SHP77 treated with DMSO at 0.1 percent for 48 hours (cell line): ENCODE results near the gene VIT.
"Not testable (repeated sequence)": the region's sequence is repeated elsewhere in the genome, so short reads cannot be mapped to it uniquely, and the experiment has no call there.

Experiments used
- DNase-seq: peaks from one replicate; lab custom pipeline; 2025; lab: John Stamatoyannopoulos, UW

VIT gene

DNA sequence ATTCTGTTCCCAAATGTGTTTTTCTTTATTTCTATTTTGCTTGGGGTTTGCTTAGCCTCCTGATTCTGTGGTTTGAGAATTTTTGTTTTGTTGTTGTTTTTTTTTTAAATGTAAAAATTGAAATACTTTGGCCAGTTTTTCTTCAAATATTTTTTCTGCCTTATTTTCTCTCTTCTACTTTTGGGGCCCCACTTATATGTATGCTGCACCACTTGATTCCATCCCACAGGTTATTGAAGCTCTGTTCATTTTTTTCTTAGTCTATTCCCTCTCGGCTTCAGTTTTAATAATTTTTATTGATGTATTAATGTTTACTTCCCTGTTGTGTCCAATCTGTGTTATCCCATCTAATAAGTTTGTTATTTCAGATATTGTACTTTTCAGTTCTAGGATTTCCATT, 17.7 kb upstream of the VIT start:
- DNase-seq, result no peak

DNA sequence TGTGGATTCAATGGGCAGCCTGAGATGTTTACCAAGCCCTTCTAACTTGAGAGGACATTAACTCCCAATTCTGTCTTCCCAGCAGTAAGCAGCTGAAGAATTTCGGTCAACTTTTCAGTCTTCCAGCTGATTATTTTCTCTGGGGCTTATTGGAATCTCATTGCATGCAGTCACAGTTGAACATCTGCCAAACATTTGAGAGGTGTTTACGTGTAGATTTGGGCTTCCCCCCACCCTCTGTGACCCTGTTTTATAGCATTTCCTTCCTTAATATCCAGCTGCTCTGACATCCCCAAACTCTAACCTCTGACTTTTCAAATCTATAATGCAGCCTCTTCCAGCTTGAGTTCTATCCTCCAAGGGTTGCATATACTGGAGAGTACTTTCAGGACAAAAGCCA, 16.5 kb upstream of the VIT start:
- DNase-seq, result no peak

DNA sequence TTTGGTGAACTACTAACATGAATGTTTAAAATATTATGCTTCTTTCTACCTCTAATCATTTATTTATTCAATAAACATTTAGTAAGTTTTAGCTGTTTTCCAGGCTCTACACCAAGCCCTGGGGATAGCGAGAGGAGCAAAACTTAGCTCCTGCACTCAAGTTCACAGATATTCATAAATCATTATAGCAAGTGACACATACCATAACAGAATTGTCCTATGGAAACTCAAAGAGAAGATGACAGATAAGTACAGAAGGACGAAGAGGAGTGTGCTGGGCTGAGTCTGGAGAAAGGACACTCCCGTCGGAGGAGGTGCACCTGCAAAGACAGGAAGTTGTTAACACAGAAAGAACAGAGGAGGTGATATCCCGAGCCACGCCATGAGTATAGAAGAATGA, 13.9 kb upstream of the VIT start:
- no peak for DNase-seq

DNA sequence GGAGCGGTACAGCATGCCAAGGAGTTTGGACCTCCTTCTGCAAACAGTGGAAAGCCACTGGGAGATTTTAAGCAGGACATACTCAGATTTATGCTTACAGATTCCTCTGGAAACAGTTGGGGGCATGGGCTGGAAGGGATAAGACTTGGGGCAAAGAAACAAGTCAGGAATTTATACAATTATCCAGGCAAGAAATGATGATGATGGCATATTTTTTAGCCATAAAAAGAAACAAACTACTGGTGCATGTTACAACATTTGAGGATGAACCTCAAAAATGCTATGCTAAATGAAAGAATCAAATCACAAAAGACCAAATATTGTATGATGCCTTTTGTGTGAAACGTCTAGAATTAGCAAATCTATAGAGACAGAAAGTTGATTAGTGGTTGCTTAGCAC, 13.5 kb upstream of the VIT start:
- no peak for DNase-seq

DNA sequence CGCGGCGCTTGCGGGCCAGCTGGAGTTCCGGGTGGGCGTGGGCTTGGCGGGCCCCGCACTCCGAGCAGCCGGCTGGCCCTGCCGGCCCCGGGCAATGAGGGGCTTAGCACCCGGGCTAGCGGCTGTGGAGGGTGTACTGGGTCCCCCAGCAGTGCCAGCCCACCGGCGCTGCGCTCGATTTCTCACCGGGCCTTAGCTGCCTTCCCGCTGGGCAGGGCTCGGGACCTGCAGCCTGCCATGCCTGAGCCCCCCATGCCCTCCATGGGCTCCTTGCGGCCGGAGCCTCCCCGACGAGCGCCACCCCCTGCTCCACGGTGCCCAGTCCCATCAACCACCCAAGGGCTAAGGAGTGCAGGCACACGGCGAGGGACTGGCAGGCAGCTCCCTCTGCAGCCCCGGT, 8.2 kb upstream of the VIT start:
- not testable (repeated sequence) for DNase-seq

DNA sequence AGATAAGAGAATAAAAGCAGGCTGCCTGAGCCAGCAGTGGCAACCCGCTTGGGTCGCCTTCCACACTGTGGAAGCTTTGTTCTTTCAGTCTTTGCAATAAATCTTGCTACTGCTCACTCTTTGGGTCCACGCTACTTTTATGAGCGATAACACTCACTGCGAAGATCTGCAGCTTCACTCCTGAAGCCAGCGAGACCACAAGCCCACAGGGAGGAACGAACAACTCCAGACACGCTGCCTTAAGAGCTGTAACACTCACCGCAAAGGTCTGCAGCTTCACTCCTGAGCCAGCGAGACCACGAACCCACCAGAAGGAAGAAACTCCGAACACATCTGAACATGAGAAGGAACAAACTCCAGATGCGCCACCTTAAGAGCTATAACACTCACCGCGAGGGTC, 7.5 kb upstream of the VIT start:
- DNase-seq, result not testable (repeated sequence)

DNA sequence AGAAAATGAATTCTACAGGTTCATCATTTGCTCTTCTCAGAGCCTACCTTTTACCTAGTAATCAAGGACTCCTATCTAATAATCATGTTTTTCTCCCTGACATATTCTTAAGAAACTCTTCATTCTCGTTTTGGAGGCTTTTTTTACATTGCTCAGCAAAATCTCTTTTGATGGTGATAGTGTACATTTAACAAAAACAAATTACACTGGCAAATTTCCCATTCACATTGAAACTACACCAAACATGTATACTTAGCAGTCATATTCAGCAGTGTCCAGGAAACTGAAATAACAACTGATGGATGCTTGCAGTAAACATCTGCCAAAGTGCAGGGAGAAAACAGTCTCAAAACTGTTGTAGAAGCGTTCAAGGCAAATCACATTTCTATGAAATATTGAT, 4.4 kb upstream of the VIT start:
- no peak for DNase-seq

DNA sequence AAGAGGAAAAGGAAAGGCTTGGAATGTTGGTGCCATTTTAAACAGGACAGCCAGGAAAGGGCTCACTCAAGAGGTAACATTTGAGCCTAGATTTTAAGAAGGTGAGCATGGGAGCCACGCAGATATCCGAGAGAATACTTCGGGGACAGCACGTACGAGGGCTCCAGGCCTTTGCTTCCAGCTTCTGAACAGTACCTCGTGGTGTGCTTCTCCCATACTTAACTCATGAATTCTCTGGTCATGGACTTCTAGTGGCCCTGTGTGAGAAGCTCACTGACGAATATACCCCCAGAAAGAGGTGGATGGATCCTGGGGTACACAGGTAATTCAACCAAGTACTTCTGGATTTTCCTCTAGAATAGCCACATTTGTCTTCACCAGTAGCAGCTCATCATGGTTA, 2.7 kb upstream of the VIT start:
- DNase-seq, result no peak

DNA sequence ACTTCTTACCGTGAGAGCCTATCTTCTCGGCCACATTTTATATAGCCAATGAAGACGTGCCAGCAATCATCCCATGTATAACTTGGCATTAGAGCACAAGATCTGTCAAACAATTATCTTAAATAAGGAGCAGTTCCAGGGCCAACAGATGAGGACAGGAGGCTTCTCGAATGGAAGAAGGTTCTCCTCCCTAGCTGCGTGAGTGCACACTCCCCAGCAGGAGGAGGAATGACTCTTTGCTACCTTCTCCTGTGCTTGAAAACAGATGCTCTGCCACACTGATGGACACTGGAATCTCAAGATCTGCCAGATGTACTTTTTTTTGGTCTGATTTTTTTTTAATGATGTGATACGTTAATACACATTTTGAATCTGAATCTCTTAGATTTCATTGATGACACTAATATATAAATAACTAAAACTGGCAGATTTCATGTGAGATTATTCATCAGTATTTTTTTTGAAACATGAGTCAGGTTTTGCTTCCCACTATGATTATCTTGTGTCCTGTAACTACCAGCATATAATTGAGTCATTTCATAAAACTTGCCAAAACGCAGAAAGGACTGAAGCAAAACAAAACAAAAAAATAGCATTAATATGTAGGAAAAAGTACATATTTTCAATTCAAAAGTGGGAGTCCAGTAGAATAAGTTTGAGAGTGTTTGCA, 626 bp upstream of the VIT start:
- DNase-seq, result no peak

DNA sequence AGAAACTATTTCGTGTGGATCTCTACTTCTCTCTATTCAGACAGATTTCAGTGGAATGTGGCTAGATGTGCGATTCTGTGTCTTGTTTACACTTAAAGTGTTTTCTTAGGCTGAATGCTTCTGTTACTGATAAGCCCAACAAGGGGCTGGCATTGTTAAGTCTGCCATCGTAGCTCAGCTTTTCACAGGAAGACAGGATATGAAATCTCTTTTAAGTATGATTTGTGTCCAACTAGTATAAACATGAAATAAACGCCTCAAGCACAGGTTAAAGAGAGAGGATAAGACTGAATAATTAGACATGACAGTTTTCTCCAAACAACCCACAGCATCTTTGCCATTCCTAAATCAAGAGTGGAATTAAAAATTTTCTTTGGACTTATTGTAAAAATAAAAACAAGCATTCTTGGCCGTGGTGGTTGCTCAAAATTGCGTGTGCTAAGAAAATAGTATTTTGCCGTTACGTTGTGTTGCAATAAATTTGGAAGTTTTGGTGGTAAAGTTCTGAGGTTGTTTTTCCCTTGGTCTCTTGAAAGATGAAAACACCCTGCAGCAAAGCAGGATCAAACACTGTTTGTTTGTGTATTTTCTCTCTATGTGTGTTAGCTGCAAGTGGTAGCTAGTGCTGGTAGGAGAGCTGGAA, 1.0 kb downstream of the VIT start:
- DNase-seq, result no peak

DNA sequence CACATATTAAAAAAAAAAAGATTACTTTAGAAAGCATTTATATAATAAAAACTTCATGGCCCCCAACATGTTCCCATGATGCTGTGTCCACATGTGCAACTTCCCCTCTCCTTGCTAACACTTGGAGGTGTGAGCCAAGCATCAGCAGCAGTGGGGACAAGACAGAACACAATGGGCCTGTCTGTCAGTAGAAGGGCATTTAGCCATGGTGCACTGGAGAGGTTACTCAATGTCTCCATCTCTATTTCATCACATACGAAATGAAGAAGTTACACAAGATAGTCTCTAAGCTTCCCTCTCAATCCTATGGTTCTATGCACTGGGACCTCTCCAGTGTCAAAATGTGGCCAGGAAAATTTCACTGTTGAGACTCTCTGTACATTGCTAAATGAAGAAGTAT, 2.5 kb downstream of the VIT start:
- no peak for DNase-seq

DNA sequence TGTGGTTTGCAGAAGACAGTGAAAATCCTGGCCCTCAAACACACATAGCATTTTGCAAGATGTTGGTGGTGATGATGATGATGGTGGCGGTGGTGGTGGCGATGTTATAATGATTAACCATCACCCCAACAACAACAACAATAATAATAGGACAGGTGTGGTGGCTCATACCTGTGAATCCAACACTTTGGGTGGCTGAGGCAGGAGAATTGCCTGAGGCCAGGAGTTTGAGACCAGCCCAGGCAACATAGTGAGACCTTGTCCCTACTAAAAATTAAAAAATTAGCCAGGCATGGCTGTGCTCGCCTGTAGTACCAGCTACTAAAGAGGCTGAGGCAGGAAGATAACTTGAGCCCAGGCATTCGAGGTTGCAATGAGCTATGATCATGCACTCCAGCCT, 3.8 kb downstream of the VIT start:
- DNase-seq, result no peak

DNA sequence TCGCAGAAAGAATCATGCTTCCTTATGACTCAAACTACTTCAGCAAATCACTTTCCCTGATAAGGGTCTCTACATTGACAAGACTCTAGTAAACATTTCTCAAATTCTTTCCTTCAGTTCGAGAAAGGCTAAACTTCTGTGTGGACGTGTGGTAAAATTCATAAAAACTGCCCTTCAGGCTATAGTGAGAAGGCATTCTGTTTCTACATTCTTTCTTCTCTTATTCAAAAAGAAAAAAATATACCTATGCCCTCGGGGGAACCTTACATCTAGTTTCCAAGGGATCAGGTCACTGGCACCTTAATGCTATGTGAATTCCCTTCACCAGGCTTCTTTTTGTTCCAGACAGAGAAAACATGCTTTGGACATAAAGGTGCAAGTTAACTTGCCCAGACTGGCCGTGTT, 4.9 kb downstream of the VIT start:
- DNase-seq, result no peak

DNA sequence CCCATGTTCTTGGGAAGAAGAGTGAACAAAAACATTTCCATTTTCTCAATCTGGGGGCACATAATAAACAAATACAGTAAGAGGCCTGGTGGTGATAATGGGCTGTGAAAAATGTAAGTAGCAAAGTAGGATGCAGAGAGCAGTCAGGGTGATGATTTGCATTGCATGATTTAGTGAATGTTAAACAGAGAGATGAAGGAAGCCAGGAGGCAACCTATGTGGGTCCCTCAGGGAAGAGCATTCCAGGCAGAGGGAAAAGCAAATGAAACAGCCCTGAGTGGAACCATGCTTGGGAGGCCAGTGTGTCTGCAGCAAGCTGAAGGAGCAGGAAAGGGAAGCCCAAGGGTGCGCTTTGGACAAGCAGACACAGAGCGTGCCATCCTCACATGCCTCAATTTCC, 5.4 kb downstream of the VIT start:
- no peak for DNase-seq

DNA sequence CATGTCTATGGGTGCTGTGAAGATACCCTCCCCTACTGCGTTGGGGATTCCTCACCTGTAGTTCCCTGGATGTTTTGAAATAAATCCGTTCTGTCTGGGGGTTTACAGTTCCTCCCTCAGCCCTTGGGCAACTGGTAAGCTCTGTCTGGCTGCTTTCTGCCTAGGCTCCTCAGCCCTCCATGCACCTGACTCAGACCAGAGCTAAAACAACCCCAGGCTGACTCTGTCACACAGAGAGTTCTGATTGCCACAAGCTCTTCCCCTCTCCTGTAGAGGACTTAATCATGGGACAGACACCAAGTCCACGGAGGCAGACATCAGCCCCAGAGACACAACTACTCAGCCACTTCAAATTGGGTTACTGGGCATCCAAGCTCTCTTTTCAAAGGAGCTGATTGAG, 6.3 kb downstream of the VIT start:
- no peak for DNase-seq

DNA sequence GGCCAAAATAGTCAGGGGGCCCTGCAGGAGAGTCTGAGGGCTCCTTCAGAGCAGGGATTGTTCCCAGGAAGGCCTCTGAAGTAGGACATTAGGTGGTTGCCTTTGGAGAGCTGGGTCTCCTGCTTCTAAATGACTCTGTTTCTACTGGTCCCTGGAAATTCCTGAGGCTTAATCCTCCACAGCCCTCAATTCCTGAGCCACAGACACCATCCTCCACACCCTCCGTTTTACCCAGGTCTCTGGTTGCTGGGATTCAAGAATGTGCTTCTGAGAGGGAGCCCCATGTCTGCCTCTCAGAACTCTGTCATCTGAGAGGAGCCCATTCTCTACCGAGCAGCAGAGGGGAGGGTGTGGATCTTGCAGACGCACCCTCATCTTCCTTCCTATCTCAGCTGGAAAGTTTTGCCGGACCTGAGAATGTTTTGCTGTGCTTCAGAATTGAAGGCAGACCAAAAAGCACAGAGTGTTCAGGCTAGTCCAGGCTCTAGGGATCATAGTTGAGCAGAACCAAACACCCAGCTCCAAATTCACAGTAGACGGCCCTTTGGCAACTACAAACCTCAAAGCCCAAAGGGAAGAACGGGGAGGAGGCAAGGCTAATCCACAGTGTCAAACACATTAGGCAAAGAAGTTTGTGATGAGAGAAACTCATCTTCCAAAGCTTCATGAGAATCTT, 8.1 kb downstream of the VIT start:
- DNase-seq, result no peak

DNA sequence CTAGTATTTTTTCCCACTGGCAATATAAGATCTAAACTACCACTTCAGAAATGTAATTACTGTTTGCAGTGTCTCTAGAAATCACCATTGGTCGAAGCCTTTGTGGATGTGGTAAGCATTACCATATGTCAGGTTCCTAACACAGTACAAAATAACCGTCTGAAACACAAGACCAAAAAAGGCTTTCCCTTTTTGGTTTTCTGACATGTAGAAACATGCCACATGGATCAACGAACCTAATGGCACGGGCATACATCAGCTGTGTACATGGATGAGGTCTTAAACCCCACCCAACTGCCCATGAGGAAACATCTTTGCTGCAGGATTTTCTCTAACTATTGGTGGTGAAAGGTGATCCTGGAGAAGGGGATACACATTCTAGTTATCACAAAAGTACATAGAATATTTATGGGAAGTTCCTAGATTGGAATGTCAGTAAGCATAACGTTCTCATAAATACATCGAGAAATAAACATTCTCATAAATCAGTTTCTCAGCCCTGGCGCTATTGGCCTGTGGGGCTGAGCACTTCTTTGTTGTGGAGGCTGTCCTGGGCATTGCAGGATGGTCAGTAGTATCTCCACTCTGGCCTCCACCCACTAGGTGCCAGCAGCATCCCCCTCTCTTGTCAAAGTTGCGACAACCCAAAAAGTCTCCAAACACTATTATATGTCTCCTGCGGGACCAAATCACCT, 9.0 kb downstream of the VIT start:
- no peak for DNase-seq

DNA sequence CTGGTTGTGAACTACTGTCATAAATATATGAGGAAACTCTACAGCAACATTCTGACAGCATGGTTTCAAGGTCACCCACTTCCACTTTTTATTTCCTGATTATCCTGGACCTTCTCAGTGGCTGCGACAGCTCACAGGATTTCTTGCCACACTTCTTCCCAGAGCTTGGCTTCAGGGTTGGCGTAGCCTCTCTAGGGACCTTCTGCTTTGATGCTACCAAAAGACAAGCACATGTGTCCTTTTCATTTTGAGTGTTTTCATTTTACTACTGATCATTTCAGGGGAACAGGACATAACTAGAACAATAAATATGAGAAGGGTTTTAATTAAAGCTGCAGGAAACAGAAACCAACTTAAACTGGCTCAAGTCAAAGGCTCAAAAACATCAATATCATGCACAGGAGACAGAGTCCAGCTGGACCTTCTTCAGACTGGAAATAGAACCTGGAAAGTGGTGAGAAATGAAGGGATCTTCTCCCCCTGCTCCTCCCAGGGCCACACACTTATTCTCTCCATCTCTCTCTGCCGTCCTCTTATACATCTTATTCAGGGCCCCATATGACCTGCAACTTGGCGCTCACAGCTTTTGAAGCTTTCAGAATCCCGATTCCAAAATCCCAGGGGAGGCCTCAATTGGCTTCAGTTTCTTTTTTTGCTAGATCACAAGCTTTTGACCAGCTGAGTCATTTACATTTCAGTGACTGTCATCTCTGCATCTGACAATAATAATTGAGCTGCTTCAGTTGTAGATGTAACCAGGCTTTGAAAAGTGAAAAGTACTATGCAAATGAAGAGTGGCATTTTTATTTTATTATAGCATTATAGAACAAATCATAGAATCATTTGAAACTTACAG, 9.7 kb downstream of the VIT start:
- DNase-seq, result no peak

DNA sequence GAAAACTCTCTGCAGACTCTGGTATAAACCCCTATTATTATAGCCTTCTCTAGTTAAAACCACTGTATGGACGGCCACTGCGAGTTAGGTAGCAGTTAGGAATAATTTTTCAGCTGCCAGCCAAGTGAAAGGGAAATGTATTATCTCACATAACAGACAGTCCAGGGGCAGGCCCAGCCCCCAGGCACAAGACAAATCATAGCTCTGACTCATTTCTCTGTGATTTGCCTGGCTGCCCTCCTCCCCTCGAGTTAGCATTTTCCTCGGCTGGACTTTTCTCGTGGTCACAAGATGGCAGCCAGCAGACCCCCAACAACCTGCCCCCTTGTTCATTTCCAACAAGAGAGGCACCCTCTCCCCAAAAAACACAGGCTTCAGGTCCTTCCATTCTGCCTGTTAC, 10.5 kb downstream of the VIT start:
- DNase-seq, result no peak

DNA sequence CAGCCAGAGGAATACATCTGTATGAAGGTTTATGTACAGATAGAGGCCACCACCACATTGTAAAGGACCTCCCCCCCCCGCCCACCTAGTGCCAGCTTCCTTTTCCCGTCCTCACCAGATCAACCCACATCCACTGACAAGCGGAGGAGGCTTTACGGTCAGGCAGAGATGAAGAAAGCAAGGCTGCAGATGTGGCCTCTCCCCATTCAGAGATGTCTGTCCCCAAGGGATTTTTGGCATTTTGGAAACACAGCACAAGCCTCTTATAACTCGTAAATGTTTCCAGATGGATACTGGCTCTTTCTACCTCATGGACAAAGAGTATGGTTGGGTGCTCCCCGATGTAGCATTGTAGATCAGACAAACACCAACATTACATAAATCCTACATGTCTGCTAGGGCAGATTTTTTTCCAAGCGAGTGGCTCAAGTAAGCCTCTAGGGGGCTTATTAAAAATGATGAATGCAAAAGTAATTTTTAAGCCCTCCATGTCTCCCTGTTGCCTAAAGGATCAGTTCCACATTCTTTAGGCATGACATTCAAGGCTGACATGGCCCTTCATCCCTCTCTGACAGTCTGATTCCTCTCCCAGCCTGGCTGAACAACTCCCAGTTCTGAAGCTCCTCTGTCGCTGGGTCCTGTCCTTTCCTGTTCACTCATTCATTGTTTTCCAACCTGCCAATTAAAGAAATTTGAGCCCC, 11.7 kb downstream of the VIT start:
- no peak for DNase-seq

DNA sequence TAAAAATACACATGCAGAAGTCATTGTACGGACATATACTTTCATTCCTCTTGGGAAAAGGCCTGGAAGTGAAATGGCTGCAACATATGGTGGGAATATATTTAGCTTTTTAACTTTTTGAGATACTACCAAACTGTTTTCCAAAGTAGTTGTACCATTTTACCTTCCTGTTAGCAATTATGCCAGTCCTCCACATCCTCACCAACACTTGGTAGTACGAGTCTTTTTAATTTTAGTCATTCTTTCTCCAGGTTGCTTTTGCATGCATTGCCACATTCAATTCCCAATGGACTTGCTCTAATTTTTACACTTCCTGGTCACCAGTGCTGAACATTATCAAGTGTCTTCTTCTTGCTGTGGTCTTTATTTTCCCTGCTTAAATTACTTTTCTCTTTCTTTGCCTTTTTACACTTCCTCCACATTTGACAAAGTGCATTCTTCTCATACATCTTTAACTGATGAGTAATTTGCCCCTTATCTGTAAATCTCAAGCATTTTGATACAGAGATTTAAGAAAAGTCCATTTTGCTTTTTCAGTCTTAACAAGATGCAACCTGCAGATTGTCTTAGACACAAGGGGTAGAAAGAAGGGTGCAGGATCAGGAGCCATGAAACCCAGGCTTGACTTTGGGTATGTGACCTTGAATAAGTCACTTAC, 14.5 kb downstream of the VIT start:
- no peak for DNase-seq
